NCI-H2227 (cell line): ENCODE measurements around the gene THSD7B.
"Not testable (repeated sequence)": the region's sequence is repeated elsewhere in the genome, so short reads cannot be mapped to it uniquely, and the experiment has no call there.

Experiments used
- DNase-seq: peaks from one replicate; lab custom pipeline; 2025; ENCODE audit not compliant: unreplicated experiment; lab: John Stamatoyannopoulos, UW

THSD7B gene

GRCh38 chr2:137021763-137022162, 256.4 kb downstream of the THSD7B start:
- DNase-seq = no peak

GRCh38 chr2:137023205-137023604, 257.9 kb downstream of the THSD7B start:
- DNase-seq = peak; percentile 12

- no peak for DNase-seq
Observed at GRCh38 chr2:137031731-137032130, 266.4 kb downstream of the THSD7B start.

GRCh38 chr2:137036619-137037018, 271.3 kb downstream of the THSD7B start:
- no peak for DNase-seq

- no peak for DNase-seq
Observed at GRCh38 chr2:137039482-137040152, 274.3 kb downstream of the THSD7B start.

- DNase-seq = no peak
Observed at GRCh38 chr2:137047369-137047768, 282.0 kb downstream of the THSD7B start.

- DNase-seq = no peak
Observed at GRCh38 chr2:137048455-137048854, 283.1 kb downstream of the THSD7B start.

GRCh38 chr2:137049518-137049917, 284.2 kb downstream of the THSD7B start:
- DNase-seq = no peak

GRCh38 chr2:137050949-137051348, 285.6 kb downstream of the THSD7B start:
- no peak for DNase-seq

GRCh38 chr2:137051778-137052398, 286.5 kb downstream of the THSD7B start:
- DNase-seq = no peak

GRCh38 chr2:137056704-137057103, 291.4 kb downstream of the THSD7B start:
- no peak for DNase-seq

GRCh38 chr2:137076111-137076765, 310.9 kb downstream of the THSD7B start:
- not testable (repeated sequence) for DNase-seq

- no peak for DNase-seq
Observed at GRCh38 chr2:137091704-137092103, 326.4 kb downstream of the THSD7B start.

GRCh38 chr2:137093116-137093515, 327.8 kb downstream of the THSD7B start:
- DNase-seq = no peak

- DNase-seq = no peak
Observed at GRCh38 chr2:137096187-137096586, 330.8 kb downstream of the THSD7B start.

GRCh38 chr2:137096693-137097092, 331.3 kb downstream of the THSD7B start:
- DNase-seq = no peak

GRCh38 chr2:137101814-137102213, 336.5 kb downstream of the THSD7B start:
- DNase-seq = not testable (repeated sequence)

- no peak for DNase-seq
Observed at GRCh38 chr2:137107904-137108303, 342.6 kb downstream of the THSD7B start.

GRCh38 chr2:137111896-137112295, 346.6 kb downstream of the THSD7B start:
- no peak for DNase-seq

- no peak for DNase-seq
Observed at GRCh38 chr2:137115081-137115794, 349.9 kb downstream of the THSD7B start.

- no peak for DNase-seq
Observed at GRCh38 chr2:137115795-137116089, 350.4 kb downstream of the THSD7B start.

- no peak for DNase-seq
Observed at GRCh38 chr2:137117385-137117784, 352.0 kb downstream of the THSD7B start.
